ENCODE measurements around the gene TBX19. TPM values are rescaled to one million over a fixed set of nuclear protein-coding genes. Genes with fewer than 3 reads are reported as not detected.
A peak's percentile ranks its signal among the peaks of the same experiment; 100 is the strongest.

TBX19 gene
- total RNA-seq, 1 experiment from 2014 or later: 3.0 TPM

DNA sequence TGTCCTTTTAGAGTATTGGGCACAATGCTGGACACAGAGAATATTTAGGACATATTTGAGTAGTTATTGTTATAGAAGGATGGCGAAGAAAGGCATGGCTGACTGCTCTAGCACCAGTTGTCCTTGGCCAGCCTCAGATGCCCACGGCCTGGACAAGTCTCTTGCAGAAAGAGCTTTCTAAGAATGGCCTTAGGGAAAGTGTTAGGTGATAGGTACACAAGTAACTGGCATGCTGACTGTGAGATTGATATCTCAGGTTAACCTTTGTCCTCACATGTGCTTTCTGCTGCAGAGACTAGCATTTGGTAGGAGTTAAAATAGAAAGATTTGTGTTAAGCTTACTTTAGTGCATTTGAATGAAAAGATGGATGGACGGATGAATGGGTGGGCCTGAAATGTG is 44.7 kb upstream of the TBX19 start (continued):
- no peak for TF ChIP-seq EZH2phosphoT487 (IDR thresholded peaks at IDR 0.05; ENCODE audit: borderline replicate concordance)
- TF ChIP-seq SRF (IDR thresholded peaks at IDR 0.05; ENCODE audit: low read depth): no peak

DNA sequence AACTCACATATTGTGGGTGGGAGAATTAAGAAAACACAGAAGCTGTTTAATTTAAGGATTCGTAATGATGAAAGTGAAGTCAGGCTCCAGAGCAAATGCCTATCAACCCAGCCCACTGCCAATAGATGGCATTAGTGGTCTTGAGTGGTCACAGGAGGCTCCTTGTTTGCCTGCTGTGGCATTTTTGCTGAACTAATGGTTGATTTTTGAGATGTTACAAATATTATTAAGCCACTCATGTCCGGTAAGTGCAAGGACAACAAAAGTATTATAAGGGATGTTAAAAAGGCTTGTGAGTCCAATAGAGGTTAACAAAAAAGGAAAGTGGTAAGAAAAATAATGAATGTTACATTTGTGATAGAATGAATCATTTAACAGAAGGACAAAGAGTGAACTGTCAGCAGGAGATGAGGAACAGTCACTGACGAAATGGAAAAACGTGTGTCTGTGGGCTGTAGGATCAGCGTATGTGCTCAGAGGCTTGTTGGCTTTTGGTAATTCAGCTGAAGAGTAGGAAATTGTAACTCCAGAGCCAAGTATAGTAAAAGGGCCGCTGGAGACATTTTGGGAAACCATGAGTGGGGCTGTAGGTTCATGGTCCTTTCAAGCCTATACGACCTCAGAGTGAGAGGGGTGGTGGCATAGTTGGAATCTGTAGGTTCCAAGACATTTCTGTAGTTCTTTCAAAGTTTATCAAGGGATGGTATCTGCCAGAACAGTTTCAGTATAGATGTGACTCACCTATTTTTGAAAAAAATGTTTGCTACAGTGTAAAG is 43.7 kb upstream of the TBX19 start:
- TF ChIP-seq ZFX (IDR thresholded peaks at IDR 0.05): no peak
- no peak for TF ChIP-seq FOSL1 (IDR thresholded peaks at IDR 0.05; ENCODE audit: low read depth)
- no peak for TF ChIP-seq JUND (IDR thresholded peaks at IDR 0.05)
- TF ChIP-seq, protein P1, sequence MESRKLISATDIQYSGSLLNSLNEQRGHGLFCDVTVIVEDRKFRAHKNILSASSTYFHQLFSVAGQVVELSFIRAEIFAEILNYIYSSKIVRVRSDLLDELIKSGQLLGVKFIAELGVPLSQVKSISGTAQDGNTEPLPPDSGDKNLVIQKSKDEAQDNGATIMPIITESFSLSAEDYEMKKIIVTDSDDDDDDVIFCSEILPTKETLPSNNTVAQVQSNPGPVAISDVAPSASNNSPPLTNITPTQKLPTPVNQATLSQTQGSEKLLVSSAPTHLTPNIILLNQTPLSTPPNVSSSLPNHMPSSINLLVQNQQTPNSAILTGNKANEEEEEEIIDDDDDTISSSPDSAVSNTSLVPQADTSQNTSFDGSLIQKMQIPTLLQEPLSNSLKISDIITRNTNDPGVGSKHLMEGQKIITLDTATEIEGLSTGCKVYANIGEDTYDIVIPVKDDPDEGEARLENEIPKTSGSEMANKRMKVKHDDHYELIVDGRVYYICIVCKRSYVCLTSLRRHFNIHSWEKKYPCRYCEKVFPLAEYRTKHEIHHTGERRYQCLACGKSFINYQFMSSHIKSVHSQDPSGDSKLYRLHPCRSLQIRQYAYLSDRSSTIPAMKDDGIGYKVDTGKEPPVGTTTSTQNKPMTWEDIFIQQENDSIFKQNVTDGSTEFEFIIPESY (IDR thresholded peaks at IDR 0.05; ENCODE audit: extremely low read depth, insufficient replicate concordance, low read length): no peak
- no peak for TF ChIP-seq YY1 (IDR thresholded peaks at IDR 0.05; ENCODE audit: extremely low read depth, insufficient replicate concordance, low read depth, low read length)
- TF ChIP-seq, protein P2, sequence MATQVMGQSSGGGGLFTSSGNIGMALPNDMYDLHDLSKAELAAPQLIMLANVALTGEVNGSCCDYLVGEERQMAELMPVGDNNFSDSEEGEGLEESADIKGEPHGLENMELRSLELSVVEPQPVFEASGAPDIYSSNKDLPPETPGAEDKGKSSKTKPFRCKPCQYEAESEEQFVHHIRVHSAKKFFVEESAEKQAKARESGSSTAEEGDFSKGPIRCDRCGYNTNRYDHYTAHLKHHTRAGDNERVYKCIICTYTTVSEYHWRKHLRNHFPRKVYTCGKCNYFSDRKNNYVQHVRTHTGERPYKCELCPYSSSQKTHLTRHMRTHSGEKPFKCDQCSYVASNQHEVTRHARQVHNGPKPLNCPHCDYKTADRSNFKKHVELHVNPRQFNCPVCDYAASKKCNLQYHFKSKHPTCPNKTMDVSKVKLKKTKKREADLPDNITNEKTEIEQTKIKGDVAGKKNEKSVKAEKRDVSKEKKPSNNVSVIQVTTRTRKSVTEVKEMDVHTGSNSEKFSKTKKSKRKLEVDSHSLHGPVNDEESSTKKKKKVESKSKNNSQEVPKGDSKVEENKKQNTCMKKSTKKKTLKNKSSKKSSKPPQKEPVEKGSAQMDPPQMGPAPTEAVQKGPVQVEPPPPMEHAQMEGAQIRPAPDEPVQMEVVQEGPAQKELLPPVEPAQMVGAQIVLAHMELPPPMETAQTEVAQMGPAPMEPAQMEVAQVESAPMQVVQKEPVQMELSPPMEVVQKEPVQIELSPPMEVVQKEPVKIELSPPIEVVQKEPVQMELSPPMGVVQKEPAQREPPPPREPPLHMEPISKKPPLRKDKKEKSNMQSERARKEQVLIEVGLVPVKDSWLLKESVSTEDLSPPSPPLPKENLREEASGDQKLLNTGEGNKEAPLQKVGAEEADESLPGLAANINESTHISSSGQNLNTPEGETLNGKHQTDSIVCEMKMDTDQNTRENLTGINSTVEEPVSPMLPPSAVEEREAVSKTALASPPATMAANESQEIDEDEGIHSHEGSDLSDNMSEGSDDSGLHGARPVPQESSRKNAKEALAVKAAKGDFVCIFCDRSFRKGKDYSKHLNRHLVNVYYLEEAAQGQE (IDR thresholded peaks at IDR 0.05; ENCODE audit: low read depth): no peak
- TF ChIP-seq, protein P3, sequence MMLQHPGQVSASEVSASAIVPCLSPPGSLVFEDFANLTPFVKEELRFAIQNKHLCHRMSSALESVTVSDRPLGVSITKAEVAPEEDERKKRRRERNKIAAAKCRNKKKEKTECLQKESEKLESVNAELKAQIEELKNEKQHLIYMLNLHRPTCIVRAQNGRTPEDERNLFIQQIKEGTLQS (IDR thresholded peaks at IDR 0.05): no peak
- TF ChIP-seq POLR2AphosphoS5 (IDR thresholded peaks at IDR 0.05; ENCODE audit: low read depth, low read length): no peak
- no peak for TF ChIP-seq SRF (IDR thresholded peaks at IDR 0.05; ENCODE audit: low read depth)
- TF ChIP-seq, protein P4, sequence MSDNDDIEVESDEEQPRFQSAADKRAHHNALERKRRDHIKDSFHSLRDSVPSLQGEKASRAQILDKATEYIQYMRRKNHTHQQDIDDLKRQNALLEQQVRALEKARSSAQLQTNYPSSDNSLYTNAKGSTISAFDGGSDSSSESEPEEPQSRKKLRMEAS (IDR thresholded peaks at IDR 0.05): no peak
- no peak for TF ChIP-seq ELF1 (IDR thresholded peaks at IDR 0.05; ENCODE audit: borderline replicate concordance, low read depth)
- TF ChIP-seq ZNF274 (IDR thresholded peaks at IDR 0.05; ENCODE audit: low read depth, low read length): no peak
- TF ChIP-seq CBX3 (IDR thresholded peaks at IDR 0.05; ENCODE audit: low read depth): no peak
- CTCF ChIA-PET: no interaction called here
- H3K27me3 ChIP-seq (ENCODE audit: insufficient read depth, low read length): no peaks in the 10 kb centered on the region
- H3K4me2 ChIP-seq (ENCODE audit: low read length): no peak overlapping the region
- no peaks in the 10 kb centered on the region for H3K9me3 ChIP-seq (ENCODE audit: control insufficient read depth in 1 of 2, insufficient read depth in 1 of 2, low read depth in 1 of 2, low read length in 2 of 2)
- H3K4me3 ChIP-seq (replicated peaks in 1 of 2; ENCODE audit: low read depth in 1 of 2, low read length in 2 of 2): no peak overlapping the region
- RAD21 ChIA-PET (ENCODE audit: low non-redundant PET in 1 of 2, low total read pairs in 2 of 2, uncharacterized antibody in 2 of 2, unreplicated experiment in 2 of 2): no interaction called here
- no peak overlapping the region for H3K27ac ChIP-seq (ENCODE audit: low read depth, low read length)
- intact Hi-C loops (cut with micrococcal nuclease): no loop called here
- POLR2A ChIA-PET: no interaction called here
- H3K9me2 ChIP-seq (ENCODE audit: insufficient read depth): no peaks in the 10 kb centered on the region
- peaks cover 24% of the 10 kb centered on the region for H3K79me2 ChIP-seq (ENCODE audit: insufficient read depth, low read length)
- H4K20me1 ChIP-seq (ENCODE audit: insufficient read depth): no peaks in the 10 kb centered on the region
- H3K4me1 ChIP-seq (ENCODE audit: control insufficient read depth in 1 of 2, insufficient read depth in 2 of 2, low read length in 2 of 2): 0 out of 4 replicates have a peak, but pooled peaks cover 0 to 4% of the 10 kb centered on the region in 2 experiments
- DNase-seq (ENCODE audit: low read depth, low spot score) (no peak), ATAC-seq (no peak)
- TSS peak; percentile 3 for BruUV-seq (replicated peaks)
- H2AFZ ChIP-seq (ENCODE audit: low read depth, low read length, poor library complexity, severe bottlenecking): no peak overlapping the region
- peaks cover 20 to 44% of the 10 kb centered on the region in 2 experiments for H3K36me3 ChIP-seq (ENCODE audit: control insufficient read depth in 1 of 2, insufficient read depth in 2 of 2, low read length in 2 of 2)
- H3K9ac ChIP-seq (ENCODE audit: low read length): no peak overlapping the region

Measured in HCT116 (cell line).